ENCODE data around the gene FBXO31.

Gene FBXO31

DNA sequence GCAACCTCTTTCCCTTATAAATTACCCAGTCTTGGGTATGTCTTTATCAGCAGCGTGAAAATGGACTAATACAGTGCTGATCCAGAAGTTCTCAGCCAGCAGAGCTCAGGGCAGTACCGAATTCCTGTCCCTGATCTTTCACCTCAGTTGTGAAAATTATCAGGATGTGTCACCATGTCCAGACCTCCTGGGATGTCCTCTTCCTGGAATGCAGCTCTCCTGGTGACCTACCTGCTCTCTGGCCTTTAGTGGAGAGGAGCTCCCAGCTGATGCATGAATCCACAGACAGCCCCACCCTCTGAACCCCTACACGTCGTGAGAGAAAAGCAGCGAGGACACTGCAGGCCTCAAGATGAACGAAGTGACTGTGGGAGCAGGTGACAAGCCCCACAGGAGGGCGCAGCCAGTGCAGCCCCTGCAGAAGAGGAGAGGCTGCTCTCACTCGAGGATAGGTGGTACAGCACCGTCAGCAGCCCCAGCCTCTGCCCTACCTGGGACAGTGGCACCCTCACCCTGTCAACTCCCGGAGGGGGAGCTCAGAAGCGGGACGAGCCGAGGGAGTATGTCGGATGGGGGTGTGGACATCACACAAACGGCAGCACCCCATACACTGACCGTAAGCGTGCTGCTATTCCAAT, 44.4 kb downstream of the FBXO31 start:
- Histone ChIP-seq H3K27me3 (peaks cover 9% of the 10 kb centered on the region), H3K36me3 (peaks cover 13% of the 10 kb centered on the region), H3K4me3 (ENCODE audit: low read depth in 1 of 2, low read length in 1 of 2) (no peak overlapping the region), H3K4me1 (ENCODE audit: control insufficient read depth in 1 of 2, insufficient read depth in 1 of 2, low read depth in 1 of 2, low read length in 1 of 2) (no peaks in the 10 kb centered on the region), H3K9me3 (no peaks in the 10 kb centered on the region), H3K27ac (no peak overlapping the region)
- TF ChIP-seq, protein P1, sequence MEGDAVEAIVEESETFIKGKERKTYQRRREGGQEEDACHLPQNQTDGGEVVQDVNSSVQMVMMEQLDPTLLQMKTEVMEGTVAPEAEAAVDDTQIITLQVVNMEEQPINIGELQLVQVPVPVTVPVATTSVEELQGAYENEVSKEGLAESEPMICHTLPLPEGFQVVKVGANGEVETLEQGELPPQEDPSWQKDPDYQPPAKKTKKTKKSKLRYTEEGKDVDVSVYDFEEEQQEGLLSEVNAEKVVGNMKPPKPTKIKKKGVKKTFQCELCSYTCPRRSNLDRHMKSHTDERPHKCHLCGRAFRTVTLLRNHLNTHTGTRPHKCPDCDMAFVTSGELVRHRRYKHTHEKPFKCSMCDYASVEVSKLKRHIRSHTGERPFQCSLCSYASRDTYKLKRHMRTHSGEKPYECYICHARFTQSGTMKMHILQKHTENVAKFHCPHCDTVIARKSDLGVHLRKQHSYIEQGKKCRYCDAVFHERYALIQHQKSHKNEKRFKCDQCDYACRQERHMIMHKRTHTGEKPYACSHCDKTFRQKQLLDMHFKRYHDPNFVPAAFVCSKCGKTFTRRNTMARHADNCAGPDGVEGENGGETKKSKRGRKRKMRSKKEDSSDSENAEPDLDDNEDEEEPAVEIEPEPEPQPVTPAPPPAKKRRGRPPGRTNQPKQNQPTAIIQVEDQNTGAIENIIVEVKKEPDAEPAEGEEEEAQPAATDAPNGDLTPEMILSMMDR (IDR thresholded peaks at IDR 0.05), result no peak

DNA sequence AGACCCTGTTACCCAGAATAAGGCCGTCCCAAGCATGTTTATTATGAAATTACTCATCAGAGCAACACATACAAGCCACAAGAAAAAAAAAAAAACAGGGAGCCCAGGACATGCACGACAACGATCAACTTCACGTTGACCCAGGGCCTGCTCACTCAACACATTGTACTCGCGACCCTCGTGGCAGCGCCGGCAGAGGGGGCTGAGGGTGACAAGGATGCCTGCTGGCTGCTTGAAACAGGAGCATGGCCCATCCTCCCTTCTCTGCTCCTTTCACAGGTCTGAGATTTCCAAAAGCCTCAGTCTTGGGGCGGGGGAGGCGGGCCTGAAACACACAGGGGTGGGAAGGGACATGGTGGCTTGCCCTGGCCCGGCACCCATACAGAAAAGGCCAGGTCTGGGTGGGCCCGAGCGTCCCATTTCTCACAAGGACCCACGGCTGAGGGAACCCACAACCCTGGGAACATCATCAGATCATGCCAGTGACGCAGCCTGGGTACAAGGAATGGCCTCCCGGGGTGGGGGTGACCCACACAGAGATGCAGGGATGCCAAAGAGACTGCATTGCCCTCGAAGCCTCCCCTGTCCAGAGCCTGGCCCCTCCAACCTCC, 45.3 kb downstream of the FBXO31 start:
- no peak overlapping the region for H3K27ac ChIP-seq
- H3K4me1 ChIP-seq (ENCODE audit: control insufficient read depth in 1 of 2, insufficient read depth in 1 of 2, low read depth in 1 of 2, low read length in 1 of 2), result no peaks in the 10 kb centered on the region
- H3K27me3 ChIP-seq, result peaks cover 9% of the 10 kb centered on the region
- H3K4me3 ChIP-seq (ENCODE audit: low read depth in 1 of 2, low read length in 1 of 2), result no peak overlapping the region
- H3K9me3 ChIP-seq, result no peaks in the 10 kb centered on the region
- TF ChIP-seq, protein P1 (IDR thresholded peaks at IDR 0.05), result no peak
- H3K36me3 ChIP-seq, result peaks cover 13% of the 10 kb centered on the region

DNA sequence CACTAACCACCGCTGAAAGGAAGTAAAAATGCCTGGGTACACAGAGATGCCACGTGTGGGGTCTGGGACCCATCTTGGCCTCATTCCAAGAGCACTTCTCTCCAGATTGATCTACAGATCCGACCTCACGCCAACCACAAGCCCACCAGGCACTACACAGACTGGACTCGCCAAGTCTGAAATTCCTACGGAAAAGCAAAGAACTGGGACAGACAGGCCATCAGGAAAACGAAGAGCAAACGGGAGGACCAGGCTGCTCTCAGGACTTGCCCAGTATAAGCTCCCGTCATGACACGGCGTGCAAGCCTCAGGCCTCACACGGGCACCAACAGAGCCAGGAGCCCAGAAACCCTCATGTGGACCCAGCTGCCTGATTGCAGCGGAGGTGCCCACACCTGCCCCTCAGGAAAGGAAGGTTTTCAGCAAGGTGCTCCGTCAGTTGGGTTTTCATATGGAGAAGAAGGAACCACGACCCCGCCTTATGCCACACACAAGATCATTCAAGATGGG, 46.3 kb downstream of the FBXO31 start:
- peaks cover 9% of the 10 kb centered on the region for H3K27me3 ChIP-seq
- H3K9me3 ChIP-seq, result no peaks in the 10 kb centered on the region
- TF ChIP-seq, protein P1 (IDR thresholded peaks at IDR 0.05), result no peak

DNA sequence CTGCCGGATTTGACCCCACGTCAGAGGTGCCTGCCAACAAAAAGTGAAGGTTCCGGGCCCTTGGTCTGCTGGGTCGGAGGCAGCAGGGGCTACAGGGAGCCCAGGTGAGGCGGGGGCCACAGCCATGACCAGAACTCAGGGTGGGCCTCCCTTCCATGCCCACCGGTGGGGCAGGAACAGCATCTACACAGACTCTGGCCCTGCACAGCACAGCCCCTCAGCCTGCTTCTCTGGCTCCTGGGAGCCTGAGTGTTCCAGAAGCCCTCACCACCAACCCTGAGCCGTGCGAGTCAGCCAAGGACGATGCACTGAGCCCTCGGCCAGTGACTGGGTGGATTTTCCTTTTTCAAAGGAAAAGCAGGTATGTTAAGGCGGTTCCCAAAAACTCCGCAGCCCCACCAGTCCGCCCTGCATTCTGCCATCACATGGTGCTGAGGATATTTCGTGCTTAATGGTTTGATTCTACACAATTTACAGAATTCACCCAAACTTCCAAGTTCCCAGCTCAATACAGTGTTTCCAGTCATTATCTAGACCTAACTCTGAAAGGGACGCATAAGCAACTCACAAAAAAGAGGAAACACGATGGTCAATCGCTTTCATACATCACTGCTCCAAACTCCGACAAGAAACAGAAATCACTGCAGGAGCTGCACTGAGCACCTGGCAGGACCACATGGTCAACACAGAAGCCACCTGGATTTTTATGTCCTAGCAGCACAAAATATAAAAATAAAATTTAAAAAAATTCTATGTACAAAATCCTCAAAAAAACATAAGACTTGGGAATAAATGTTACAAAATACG, 46.9 kb downstream of the FBXO31 start:
- peaks cover 9% of the 10 kb centered on the region for H3K27me3 ChIP-seq
- H3K27ac ChIP-seq, result no peak overlapping the region
- no peak overlapping the region for H3K4me3 ChIP-seq (ENCODE audit: low read depth in 1 of 2, low read length in 1 of 2)
- peaks cover 5% of the 10 kb centered on the region for H3K36me3 ChIP-seq
- no peaks in the 10 kb centered on the region for H3K4me1 ChIP-seq (ENCODE audit: control insufficient read depth in 1 of 2, insufficient read depth in 1 of 2, low read depth in 1 of 2, low read length in 1 of 2)
- no peaks in the 10 kb centered on the region for H3K9me3 ChIP-seq
- TF ChIP-seq, protein P1 (IDR thresholded peaks at IDR 0.05), result no peak

More for the DNA sequence above, 46.3 kb downstream of the FBXO31 start:
- H3K4me1 ChIP-seq (ENCODE audit: control insufficient read depth in 1 of 2, insufficient read depth in 1 of 2, low read depth in 1 of 2, low read length in 1 of 2), result no peaks in the 10 kb centered on the region
- H3K27ac ChIP-seq, result no peak overlapping the region
- peaks cover 5% of the 10 kb centered on the region for H3K36me3 ChIP-seq
- no peak overlapping the region for H3K4me3 ChIP-seq (ENCODE audit: low read depth in 1 of 2, low read length in 1 of 2)

DNA sequence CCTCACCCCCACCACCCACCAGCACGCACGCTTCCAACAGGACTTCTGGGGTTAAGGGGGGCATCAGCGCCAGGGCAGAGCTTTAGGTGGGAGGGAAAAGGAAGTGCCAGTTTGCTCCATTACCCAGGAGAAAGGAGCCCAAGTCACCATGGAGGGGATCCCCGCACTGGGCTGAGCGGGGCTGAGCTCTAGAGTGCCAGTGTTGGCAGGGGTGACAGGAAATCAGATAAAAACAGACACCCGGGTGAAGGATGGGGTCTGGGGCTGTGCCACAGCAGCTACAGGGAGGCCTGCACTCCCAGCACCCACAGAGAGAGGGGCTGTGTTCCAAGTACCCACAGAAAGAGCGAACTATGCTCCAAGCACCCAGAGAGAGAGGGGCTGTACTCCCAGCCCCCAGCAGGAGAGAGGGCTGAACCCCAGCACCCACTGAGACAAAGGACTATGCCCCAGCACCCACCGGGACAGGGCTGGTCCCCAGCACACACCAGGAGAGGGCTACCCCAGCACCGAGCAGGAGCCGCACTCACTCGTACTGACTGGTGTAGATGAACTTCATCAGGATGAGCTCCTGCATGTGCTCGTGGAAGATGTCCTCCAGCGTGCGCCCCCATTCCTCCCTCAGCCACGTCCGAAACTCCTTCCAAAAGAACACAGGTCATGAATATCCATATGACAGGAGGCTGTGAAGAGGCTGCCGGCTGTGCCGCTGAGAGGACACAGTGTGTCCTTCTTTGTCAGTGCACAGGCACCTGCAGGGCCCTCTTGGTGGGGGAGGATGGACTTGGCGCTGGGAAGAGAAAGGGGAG, 47.7 kb downstream of the FBXO31 start:
- TF ChIP-seq, protein P1 (IDR thresholded peaks at IDR 0.05), result no peak
- Histone ChIP-seq H3K9me3 (no peaks in the 10 kb centered on the region), H3K4me3 (ENCODE audit: low read depth in 1 of 2, low read length in 1 of 2) (no peak overlapping the region), H3K27me3 (peaks cover 9% of the 10 kb centered on the region), H3K4me1 (ENCODE audit: control insufficient read depth in 1 of 2, insufficient read depth in 1 of 2, low read depth in 1 of 2, low read length in 1 of 2) (no peaks in the 10 kb centered on the region), H3K27ac (no peak overlapping the region), H3K36me3 (peaks cover 5% of the 10 kb centered on the region)
